ENCODE data around the gene PDAP1. TPM values are rescaled to one million over a fixed set of nuclear protein-coding genes. Genes with fewer than 3 reads are reported as not detected.

PDAP1 gene
- total and polyA plus RNA-seq, 7 donors: 84.5 to 194 (median 89.5) TPM

DNA sequence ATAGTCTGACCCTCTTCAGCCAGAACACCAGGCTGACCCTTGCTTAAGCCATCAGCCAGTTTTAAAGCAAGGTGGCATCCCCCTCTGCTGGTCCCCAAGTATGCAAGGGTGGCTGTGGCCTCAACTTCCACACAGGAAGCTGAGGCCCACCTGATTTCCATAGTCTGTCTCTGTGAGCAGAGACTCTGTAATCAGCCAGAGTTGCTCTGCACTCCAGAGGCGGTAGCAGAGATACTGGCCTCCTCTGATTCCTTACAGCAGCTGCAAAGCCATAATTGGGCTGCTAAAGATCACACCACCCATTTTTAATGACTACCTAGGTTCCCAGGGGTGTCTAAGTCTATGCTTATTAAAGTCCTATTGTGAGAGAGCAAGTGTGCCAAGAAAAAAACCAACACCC is 1.8 kb downstream of the PDAP1 start:
- intact Hi-C loops (cut with DNase I): loop anchor here (5.0 kb wide), 1 partner anchor 1836 kb away; no protein-coding TSS in a partner anchor
- no peak for TF ChIP-seq POLR2A (IDR thresholded peaks at IDR 0.05)
- TF ChIP-seq, protein P1, sequence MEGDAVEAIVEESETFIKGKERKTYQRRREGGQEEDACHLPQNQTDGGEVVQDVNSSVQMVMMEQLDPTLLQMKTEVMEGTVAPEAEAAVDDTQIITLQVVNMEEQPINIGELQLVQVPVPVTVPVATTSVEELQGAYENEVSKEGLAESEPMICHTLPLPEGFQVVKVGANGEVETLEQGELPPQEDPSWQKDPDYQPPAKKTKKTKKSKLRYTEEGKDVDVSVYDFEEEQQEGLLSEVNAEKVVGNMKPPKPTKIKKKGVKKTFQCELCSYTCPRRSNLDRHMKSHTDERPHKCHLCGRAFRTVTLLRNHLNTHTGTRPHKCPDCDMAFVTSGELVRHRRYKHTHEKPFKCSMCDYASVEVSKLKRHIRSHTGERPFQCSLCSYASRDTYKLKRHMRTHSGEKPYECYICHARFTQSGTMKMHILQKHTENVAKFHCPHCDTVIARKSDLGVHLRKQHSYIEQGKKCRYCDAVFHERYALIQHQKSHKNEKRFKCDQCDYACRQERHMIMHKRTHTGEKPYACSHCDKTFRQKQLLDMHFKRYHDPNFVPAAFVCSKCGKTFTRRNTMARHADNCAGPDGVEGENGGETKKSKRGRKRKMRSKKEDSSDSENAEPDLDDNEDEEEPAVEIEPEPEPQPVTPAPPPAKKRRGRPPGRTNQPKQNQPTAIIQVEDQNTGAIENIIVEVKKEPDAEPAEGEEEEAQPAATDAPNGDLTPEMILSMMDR (IDR thresholded peaks at IDR 0.05): no peak
- no peak for TF ChIP-seq EP300 (IDR thresholded peaks at IDR 0.05)
- TF ChIP-seq POLR2AphosphoS5 (IDR thresholded peaks at IDR 0.05): no peak
- Histone ChIP-seq H3K27ac (peak overlapping the region in 1 of 4 donors; percentile 96), H3K9me3 (no peaks in the 10 kb centered on the region), H3K27me3 (no peaks in the 10 kb centered on the region), H3K36me3 (peaks cover 8 to 47% (median 35%) of the 10 kb centered on the region in 4 donors), H3K4me1 (peaks cover 0 to 58% (median 51%) of the 10 kb centered on the region in 4 donors), H3K4me3 (no peak overlapping the region)
- 41 to 47% methylated on average over 1 of the region's 1 CpG for WGBS, 2 donors
- no peak for DNase-seq

GRCh38 chr7:99404977-99405320 is 3.4 kb downstream of the PDAP1 start:
- WGBS, 2 donors: 95 to 97% methylated on average over 10 of the region's 10 CpGs
- Histone ChIP-seq H3K4me3 (no peak overlapping the region), H3K36me3 (peaks cover 8 to 48% (median 41%) of the 10 kb centered on the region in 4 donors), H3K27ac (no peak overlapping the region), H3K9me3 (no peaks in the 10 kb centered on the region), H3K4me1 (peaks cover 0 to 47% (median 43%) of the 10 kb centered on the region in 4 donors), H3K27me3 (no peaks in the 10 kb centered on the region)
- no peak for DNase-seq
- intact Hi-C loops (cut with DNase I): loop anchor here (5.0 kb wide), 1 partner anchor 1837 kb away; no protein-coding TSS in a partner anchor
- TF ChIP-seq EP300 (IDR thresholded peaks at IDR 0.05) (no peak), POLR2AphosphoS5 (IDR thresholded peaks at IDR 0.05) (no peak), POLR2A (IDR thresholded peaks at IDR 0.05) (no peak)
- TF ChIP-seq, protein P1 (IDR thresholded peaks at IDR 0.05): no peak

- WGBS, 2 donors: 84 to 89% methylated on average over 18 of the region's 18 CpGs
- no peak for DNase-seq
- H3K27me3 ChIP-seq: no peaks in the 10 kb centered on the region
- H3K9me3 ChIP-seq: no peaks in the 10 kb centered on the region
- intact Hi-C loops (cut with DNase I): no loop called here
- TF ChIP-seq EP300 (IDR thresholded peaks at IDR 0.05) (no peak), POLR2A (IDR thresholded peaks at IDR 0.05) (no peak), POLR2AphosphoS5 (IDR thresholded peaks at IDR 0.05) (no peak)
- TF ChIP-seq, protein P1 (IDR thresholded peaks at IDR 0.05): no peak
- H3K27ac ChIP-seq: no peak overlapping the region
- H3K4me1 ChIP-seq: peaks cover 0 to 42% (median 37%) of the 10 kb centered on the region in 4 donors
- H3K36me3 ChIP-seq: peaks cover 13 to 54% (median 47%) of the 10 kb centered on the region in 4 donors
- H3K4me3 ChIP-seq: no peak overlapping the region
These were observed 4.0 kb downstream of the PDAP1 start for GRCh38 chr7:99404235-99404976.

DNA sequence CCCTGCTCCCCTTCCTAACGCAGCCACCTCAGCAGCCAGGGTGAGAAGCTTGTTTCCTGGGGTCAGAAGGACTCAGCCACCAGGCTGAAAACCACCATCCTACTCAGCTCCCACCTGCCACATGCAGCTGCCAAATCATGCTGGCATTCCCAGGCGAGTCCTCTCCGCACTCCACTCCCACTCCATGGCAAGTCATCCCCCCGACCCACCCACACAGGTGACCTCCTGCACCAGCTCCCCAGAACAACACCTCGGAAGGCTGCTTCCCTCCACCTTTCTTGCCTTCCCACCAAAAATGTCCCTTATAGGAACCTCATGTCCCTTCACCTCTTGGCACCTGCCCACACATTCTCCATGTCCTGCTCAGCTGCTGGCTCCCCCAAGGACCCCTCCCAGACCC is 4.6 kb downstream of the PDAP1 start:
- intact Hi-C loops (cut with DNase I): no loop called here
- Histone ChIP-seq H3K36me3 (peaks cover 14 to 60% (median 50%) of the 10 kb centered on the region in 4 donors), H3K4me3 (no peak overlapping the region), H3K9me3 (no peaks in the 10 kb centered on the region), H3K27me3 (no peaks in the 10 kb centered on the region), H3K27ac (no peak overlapping the region), H3K4me1 (peaks cover 0 to 39% (median 36%) of the 10 kb centered on the region in 4 donors)
- TF ChIP-seq POLR2A (IDR thresholded peaks at IDR 0.05) (no peak), POLR2AphosphoS5 (IDR thresholded peaks at IDR 0.05) (no peak)
- TF ChIP-seq, protein P1 (IDR thresholded peaks at IDR 0.05): no peak
- WGBS, 2 donors: 94 to 96% methylated on average over 5 of the region's 5 CpGs
- no peak for DNase-seq

Data from sigmoid colon (tissue), 7 donors.